CD4-positive, alpha-beta memory T cell (primary cell): ENCODE data around the gene SLC39A11. TPM values are rescaled to one million over a fixed set of nuclear protein-coding genes. Genes with fewer than 3 reads are reported as not detected.
A peak's percentile ranks its signal among the peaks of the same experiment; 100 is the strongest.
"Not testable (repeated sequence)": the region's sequence is repeated elsewhere in the genome, so short reads cannot be mapped to it uniquely, and the experiment has no call there.

ENCODE experiments used
- CTCF ChIA-PET: fragments of 350-600 bp; sonication (Branson Sonifier 250); formaldehyde crosslinking; loops from one replicate; lab custom pipeline; 2021; ENCODE audit warnings: inconsistent platforms; ENCODE audit not compliant: partially characterized antibody; lab: Charles Lee
- POLR2A ChIA-PET: fragments of 350-600 bp; sonication (Branson Sonifier 250); formaldehyde crosslinking; loops from one replicate; lab custom pipeline; 2021; ENCODE audit not compliant: partially characterized antibody; lab: Charles Lee
- DNase-seq, 5 donors: peaks; one replicate each; pipeline versions ENCODE4 v3.0.0 to v3.0.0-alpha.2; 2020 to 2022; ENCODE audit warnings: mixed read lengths in 1 of 5
- H3K27ac ChIP-seq: one replicate; pipeline ENCODE4 v1.7.0; 2013; ENCODE audit warnings: low read depth, low read length
- H3K27me3 ChIP-seq: 2 replicates; pipeline ENCODE4 v1.7.0; 2013; ENCODE audit warnings: mild to moderate bottlenecking, low read length, moderate library complexity; ENCODE audit not compliant: insufficient read depth
- H3K36me3 ChIP-seq: 2 replicates; pipeline ENCODE4 v1.7.0; 2013; ENCODE audit warnings: mild to moderate bottlenecking, low read length, moderate library complexity; ENCODE audit not compliant: insufficient read depth
- H3K4me1 ChIP-seq: 2 replicates; pipeline ENCODE4 v1.7.0; 2013; ENCODE audit warnings: mild to moderate bottlenecking, low read length, moderate library complexity; ENCODE audit not compliant: insufficient read depth
- H3K4me3 ChIP-seq, 2 donors: one replicate each; pipeline ENCODE4 v1.7.0; 2013; ENCODE audit warnings: low read length in 2 of 2, mild to moderate bottlenecking in 1 of 2
- H3K9me3 ChIP-seq, 2 donors: one replicate each; pipeline ENCODE4 v1.7.0; 2013; ENCODE audit warnings: low read length in 2 of 2, control low read depth in 1 of 2; ENCODE audit not compliant: control insufficient read depth in 1 of 2
- H3K27ac Mint-ChIP-seq, 7 donors: one replicate each; pipeline ENCODE4 v1.8.0; 2020 to 2021; ENCODE audit warnings: mixed read lengths in 7 of 7, mild to moderate bottlenecking in 6 of 7, inconsistent platforms in 3 of 7, moderate library complexity in 3 of 7
- H3K27me3 Mint-ChIP-seq, 2 donors: one replicate each; pipeline ENCODE4 v1.8.0; 2020 to 2021; ENCODE audit warnings: mixed read lengths in 2 of 2
- H3K36me3 Mint-ChIP-seq, 2 donors: one replicate each; pipeline ENCODE4 v1.8.0; 2020 to 2021; ENCODE audit warnings: mixed read lengths in 2 of 2, inconsistent platforms in 1 of 2, mild to moderate bottlenecking in 1 of 2
- H3K4me1 Mint-ChIP-seq, 4 donors: one replicate each; pipeline ENCODE4 v1.8.0; 2020 to 2021; ENCODE audit warnings: mixed read lengths in 4 of 4, mild to moderate bottlenecking in 1 of 4
- H3K4me3 Mint-ChIP-seq, 8 donors: one replicate each; pipeline ENCODE4 v1.8.0; 2020 to 2021; ENCODE audit warnings: mixed read lengths in 8 of 8, mild to moderate bottlenecking in 7 of 8, moderate library complexity in 6 of 8, inconsistent platforms in 3 of 8
- H3K9me3 Mint-ChIP-seq, 8 donors: one replicate each; pipeline ENCODE4 v1.8.0; 2020 to 2021; ENCODE audit warnings: mixed read lengths in 8 of 8, mild to moderate bottlenecking in 5 of 8, inconsistent platforms in 3 of 8, moderate library complexity in 1 of 8
- intact Hi-C: fragments of 100-400 bp; cut with micrococcal nuclease; formaldehyde crosslinking; loops from one replicate; pipeline ENCODE4 v1.15.1; 2023
- polyA plus RNA-seq, 2 donors: library from polyadenylated mRNA; unstranded; fragments of 300-500 nt; fragmentation: Illumina TruSeq; gene quantifications; one replicate each; pipeline ENCODE4 v1.2.3, GENCODE V29; 2021
- total RNA-seq, 2 experiments: library from RNA; stranded (reverse); gene quantifications; one replicate each; pipeline ENCODE4 v1.2.3, GENCODE V29; 2021

The SLC39A11 gene
- total and polyA plus RNA-seq, 4 experiments from 2014 or later, result 15.9 to 23.7 (median 20.4) TPM

DNA sequence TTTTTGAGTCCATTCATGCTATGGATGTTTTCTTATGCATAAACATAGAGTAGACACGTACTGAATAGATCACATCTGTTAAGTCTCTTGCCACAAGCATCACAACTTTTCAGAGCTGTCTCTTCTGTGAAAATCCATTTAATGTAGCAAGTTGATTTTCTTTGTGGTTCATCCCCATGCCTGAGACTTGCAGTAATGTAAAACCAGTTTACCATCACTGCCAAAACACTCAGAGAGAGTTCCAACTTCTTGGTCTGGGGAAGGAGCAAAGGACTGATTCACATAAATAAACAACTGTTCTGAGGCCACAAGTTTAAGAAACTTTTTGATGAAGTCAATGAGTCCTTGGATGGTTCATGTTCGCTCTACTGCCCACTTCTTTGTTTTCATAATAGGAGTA is 24.8 kb downstream of the SLC39A11 start:
- H3K4me3 Mint-ChIP-seq, H3K27me3 Mint-ChIP-seq, POLR2A ChIA-PET, H3K4me3 ChIP-seq, H3K4me1 ChIP-seq, intact Hi-C loops, H3K36me3 ChIP-seq, DNase-seq, H3K9me3 ChIP-seq, H3K27ac ChIP-seq, H3K9me3 Mint-ChIP-seq, H3K27ac Mint-ChIP-seq, H3K27me3 ChIP-seq: not testable (repeated sequence)
- peaks cover 5 to 14% (median 9%) of the 10 kb centered on the region in 4 donors for H3K4me1 Mint-ChIP-seq
- peaks cover 19 to 54% of the 10 kb centered on the region in 2 donors for H3K36me3 Mint-ChIP-seq
- CTCF ChIA-PET, result interaction anchor here (1.3 kb wide), 1 partner anchor 82 kb away, joined by 3 read pairs; no protein-coding TSS in a partner anchor

DNA sequence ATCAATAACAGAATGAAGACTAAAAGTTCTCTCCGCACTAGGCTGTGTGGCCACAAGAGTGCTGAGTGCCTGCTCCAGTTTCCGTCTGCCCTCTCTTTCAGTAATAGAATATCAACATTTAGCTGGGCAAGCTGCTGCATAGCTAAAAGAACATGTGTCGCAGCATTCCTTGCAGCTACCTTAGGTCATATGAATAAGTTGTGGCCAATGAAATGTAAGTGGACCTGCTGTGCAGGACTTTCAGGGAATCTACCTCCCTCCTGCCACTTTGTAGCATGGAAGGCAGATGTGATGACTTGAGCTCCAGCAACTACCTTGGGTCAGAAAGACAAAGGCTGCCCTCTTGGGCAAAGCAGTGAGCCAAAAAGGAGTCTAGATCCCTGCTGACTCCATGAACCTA is 25.4 kb downstream of the SLC39A11 start:
- Histone ChIP-seq H3K27ac (no peak overlapping the region), H3K36me3 (peaks cover 6% of the 10 kb centered on the region), H3K4me1 (no peaks in the 10 kb centered on the region), H3K9me3 (no peaks in the 10 kb centered on the region), H3K4me3 (no peak overlapping the region), H3K27me3 (no peaks in the 10 kb centered on the region)
- Mint-ChIP-seq H3K4me3 (no peak overlapping the region), H3K36me3 (peaks cover 14 to 48% of the 10 kb centered on the region in 2 donors), H3K4me1 (peaks cover 5 to 12% (median 9%) of the 10 kb centered on the region in 4 donors), H3K27ac (no peak overlapping the region), H3K27me3 (no peaks in the 10 kb centered on the region), H3K9me3 (no peaks in the 10 kb centered on the region)
- intact Hi-C loops, result no loop called here
- DNase-seq, result no peak
- ChIA-PET POLR2A (no interaction called here), CTCF (no interaction called here)

DNA sequence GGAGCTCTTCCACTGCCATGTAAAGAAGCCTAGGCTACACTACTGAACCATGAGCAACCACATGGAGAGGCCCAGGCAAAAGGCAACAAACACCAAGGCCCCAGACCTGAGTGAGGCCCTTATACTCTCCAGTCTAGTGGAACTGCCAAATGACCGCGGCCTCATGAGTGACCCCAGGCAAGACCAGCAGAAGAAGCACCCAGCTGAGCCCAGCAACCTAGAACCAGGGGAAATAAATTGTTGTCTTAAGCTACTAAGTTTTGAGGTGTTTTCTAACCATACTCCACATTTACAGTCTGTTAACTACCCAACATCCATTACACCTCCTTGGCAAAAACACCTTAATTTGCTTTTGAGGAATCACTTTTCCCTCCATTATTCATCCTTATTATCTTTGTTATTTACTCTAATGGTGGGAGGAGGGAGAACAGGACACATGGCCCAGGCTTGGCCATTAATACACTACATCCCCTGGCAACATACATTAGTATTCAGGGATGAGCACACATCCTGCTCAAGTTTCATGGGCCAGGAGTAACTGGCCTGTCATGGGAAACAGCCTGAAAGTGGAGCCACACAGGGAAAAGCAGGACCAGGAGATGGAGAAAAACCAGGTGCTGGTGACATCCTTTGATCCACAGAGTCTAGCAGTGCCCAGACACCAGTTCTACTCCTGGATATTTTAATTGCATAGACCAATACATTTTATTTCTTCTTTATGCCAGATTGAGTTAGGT is 26.2 kb downstream of the SLC39A11 start:
- ChIA-PET CTCF (no interaction called here), POLR2A (no interaction called here)
- Histone ChIP-seq H3K9me3 (no peaks in the 10 kb centered on the region), H3K4me1 (no peaks in the 10 kb centered on the region), H3K27ac (no peak overlapping the region), H3K36me3 (peaks cover 2% of the 10 kb centered on the region), H3K27me3 (no peaks in the 10 kb centered on the region), H3K4me3 (no peak overlapping the region)
- DNase-seq, result no peak
- Mint-ChIP-seq H3K36me3 (peaks cover 9 to 40% of the 10 kb centered on the region in 2 donors), H3K9me3 (no peaks in the 10 kb centered on the region), H3K4me1 (peaks cover 5 to 12% (median 7%) of the 10 kb centered on the region in 4 donors), H3K4me3 (no peak overlapping the region), H3K27me3 (no peaks in the 10 kb centered on the region), H3K27ac (no peak overlapping the region)
- intact Hi-C loops, result no loop called here

DNA sequence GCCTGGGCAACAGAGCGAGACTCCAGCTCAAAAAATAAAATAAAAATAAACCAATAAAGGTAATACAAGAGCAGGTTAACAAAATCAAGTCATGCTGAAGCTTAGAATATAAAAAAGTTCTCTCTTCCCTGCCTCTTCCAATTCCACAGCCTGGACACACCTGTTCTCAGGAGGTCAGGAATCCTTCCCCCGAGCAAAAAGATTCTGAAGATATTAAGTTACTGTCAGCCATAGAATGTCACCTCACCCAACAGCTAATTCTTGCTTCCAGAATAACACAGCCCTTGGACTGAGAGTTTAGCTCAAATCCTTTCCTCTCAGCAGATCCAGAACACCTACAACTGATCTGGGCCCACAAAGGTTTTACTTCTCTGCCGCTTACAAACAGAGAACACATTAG is 27.1 kb downstream of the SLC39A11 start:
- ChIA-PET CTCF (no interaction called here), POLR2A (no interaction called here)
- Histone ChIP-seq H3K36me3 (no peaks in the 10 kb centered on the region), H3K27ac (no peak overlapping the region), H3K4me1 (no peaks in the 10 kb centered on the region), H3K9me3 (no peaks in the 10 kb centered on the region), H3K4me3 (no peak overlapping the region), H3K27me3 (no peaks in the 10 kb centered on the region)
- H3K27ac Mint-ChIP-seq, result no peak overlapping the region
- peaks cover 6 to 32% of the 10 kb centered on the region in 2 donors for H3K36me3 Mint-ChIP-seq
- peaks cover 5 to 12% (median 6%) of the 10 kb centered on the region in 4 donors for H3K4me1 Mint-ChIP-seq
- H3K4me3 Mint-ChIP-seq, result no peak overlapping the region
- intact Hi-C loops, result no loop called here
- no peaks in the 10 kb centered on the region for H3K27me3 Mint-ChIP-seq
- H3K9me3 Mint-ChIP-seq, result no peaks in the 10 kb centered on the region
- no peak for DNase-seq

DNA sequence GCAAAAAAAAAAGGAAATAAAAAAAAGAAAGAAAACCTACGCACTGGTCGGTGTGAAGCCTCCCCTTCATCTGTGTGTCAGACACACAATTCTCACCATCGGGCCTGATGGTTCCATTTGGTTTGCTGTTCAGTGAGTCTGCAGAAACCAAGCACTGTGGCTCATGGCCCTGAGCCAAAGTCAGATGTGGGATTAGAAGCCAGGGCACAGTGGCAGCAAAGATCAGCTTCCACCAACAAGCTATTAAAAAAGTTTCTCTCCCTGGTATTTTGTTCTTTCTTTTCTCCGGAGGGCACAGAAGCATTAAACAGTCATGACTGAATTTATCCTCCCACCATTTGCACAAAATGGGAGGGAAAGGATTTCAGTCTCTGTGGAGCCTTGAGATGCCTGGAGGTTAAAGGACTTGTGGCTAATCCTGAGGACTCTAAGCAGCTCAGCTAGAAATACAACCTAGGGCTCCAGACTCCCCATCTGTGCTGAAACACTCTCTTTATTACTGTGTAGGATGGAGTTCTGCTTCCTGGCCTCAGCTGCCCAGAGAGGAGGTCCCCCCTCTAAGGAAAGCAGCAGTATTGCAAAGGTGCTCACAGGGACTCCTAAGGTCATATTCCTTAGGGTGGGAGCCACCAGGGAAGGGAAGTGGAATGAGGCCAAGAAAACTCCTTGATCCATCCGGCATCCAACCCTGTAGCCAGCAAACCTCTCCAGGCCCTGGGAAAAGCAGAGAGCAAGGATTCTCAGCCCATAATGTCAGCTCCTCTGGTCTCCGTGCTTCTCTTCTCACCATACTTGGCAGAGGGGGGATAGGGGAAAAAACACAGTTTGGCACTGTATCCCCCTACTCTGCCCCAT is 28.2 kb downstream of the SLC39A11 start:
- H3K27me3 ChIP-seq, result no peaks in the 10 kb centered on the region
- no peak for DNase-seq
- Mint-ChIP-seq H3K4me3 (no peak overlapping the region), H3K9me3 (no peaks in the 10 kb centered on the region), H3K36me3 (peaks cover 6 to 24% of the 10 kb centered on the region in 2 donors), H3K4me1 (peaks cover 5 to 9% (median 7%) of the 10 kb centered on the region in 4 donors), H3K27me3 (no peaks in the 10 kb centered on the region), H3K27ac (peak overlapping the region in 1 of 7 donors; percentile 17)
- no peaks in the 10 kb centered on the region for H3K9me3 ChIP-seq
- intact Hi-C loops, result no loop called here
- no peaks in the 10 kb centered on the region for H3K36me3 ChIP-seq
- no peak overlapping the region for H3K4me3 ChIP-seq
- ChIA-PET POLR2A (no interaction called here), CTCF (no interaction called here)
- H3K27ac ChIP-seq, result no peak overlapping the region
- no peaks in the 10 kb centered on the region for H3K4me1 ChIP-seq

DNA sequence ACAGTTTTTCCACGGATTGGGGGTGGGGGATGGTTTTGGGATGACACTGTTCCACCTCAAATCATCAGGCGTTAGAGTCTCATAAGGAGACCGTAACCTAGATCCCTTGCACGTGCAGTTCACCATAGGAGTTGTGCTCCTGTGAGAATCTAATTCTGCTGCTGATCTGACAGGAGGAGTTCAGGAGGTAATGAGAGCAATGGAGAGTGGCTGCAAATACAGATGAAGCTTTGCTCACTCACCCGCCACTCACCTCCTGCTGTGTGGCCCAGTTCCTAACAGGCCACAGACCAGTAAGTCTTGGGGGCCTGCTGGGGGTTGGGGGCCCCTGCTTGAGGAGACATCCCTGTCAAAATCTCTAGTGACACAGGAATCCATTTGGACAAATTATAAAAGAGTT is 29.8 kb downstream of the SLC39A11 start:
- H3K4me1 ChIP-seq, result no peaks in the 10 kb centered on the region
- no peak for DNase-seq
- H3K27ac Mint-ChIP-seq, result no peak overlapping the region
- intact Hi-C loops, result no loop called here
- no peak overlapping the region for H3K4me3 ChIP-seq
- POLR2A ChIA-PET, result no interaction called here
- H3K9me3 ChIP-seq, result no peaks in the 10 kb centered on the region
- CTCF ChIA-PET, result no interaction called here
- no peaks in the 10 kb centered on the region for H3K36me3 ChIP-seq
- H3K27me3 ChIP-seq, result no peaks in the 10 kb centered on the region
- H3K36me3 Mint-ChIP-seq, result peaks cover 4 to 13% of the 10 kb centered on the region in 2 donors
- no peak overlapping the region for H3K27ac ChIP-seq
- no peak overlapping the region for H3K4me3 Mint-ChIP-seq
- no peaks in the 10 kb centered on the region for H3K27me3 Mint-ChIP-seq
- H3K4me1 Mint-ChIP-seq, result peaks cover 0 to 6% (median 3%) of the 10 kb centered on the region in 4 donors
- H3K9me3 Mint-ChIP-seq, result no peaks in the 10 kb centered on the region

DNA sequence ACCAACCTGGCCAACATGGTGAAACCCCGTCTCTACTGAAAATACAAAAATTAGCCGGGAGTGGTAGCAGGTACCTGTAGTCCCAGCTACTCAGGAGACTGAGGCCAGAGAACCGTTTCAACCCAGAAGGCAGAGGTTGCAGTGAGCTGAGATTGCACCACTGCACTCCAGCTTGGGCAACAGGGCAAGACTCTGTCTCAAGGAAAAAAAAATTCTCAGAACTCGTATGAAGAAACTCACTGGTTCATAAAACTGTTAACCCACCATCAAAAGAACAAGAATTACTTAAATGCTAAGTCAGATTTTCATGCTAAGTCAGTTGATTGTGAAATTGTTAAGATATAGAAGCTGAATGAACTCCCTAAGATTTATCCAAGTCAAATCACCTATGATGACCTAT is 31.3 kb downstream of the SLC39A11 start:
- Mint-ChIP-seq H3K9me3 (no peaks in the 10 kb centered on the region), H3K27me3 (no peaks in the 10 kb centered on the region), H3K4me1 (peaks cover 0 to 3% (median 0%) of the 10 kb centered on the region in 4 donors), H3K36me3 (peaks cover 0 to 6% of the 10 kb centered on the region in 2 donors), H3K4me3 (no peak overlapping the region), H3K27ac (no peak overlapping the region)
- no peak for DNase-seq
- Histone ChIP-seq H3K27ac (no peak overlapping the region), H3K27me3 (no peaks in the 10 kb centered on the region), H3K9me3 (no peaks in the 10 kb centered on the region), H3K4me1 (no peaks in the 10 kb centered on the region), H3K4me3 (no peak overlapping the region), H3K36me3 (no peaks in the 10 kb centered on the region)
- ChIA-PET POLR2A (no interaction called here), CTCF (no interaction called here)
- intact Hi-C loops, result no loop called here
